Measurements from ENCODE around the gene ADGRG7.

DNA sequence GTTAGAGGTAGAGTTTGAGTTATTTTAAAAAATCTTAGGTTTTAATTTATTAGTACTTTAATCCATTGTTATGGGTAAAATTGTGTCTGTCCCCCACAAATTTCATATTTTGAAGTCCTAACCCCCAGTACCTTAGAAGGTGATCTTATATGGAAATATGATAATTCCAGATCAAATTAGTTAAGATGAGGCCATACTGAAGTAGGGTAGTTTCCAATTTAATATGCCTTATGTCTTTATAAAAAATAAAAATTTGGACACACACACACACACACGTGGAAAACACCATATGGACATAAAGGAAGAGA, 18.6 kb upstream of the ADGRG7 start:
- TF ChIP-seq, protein P1, sequence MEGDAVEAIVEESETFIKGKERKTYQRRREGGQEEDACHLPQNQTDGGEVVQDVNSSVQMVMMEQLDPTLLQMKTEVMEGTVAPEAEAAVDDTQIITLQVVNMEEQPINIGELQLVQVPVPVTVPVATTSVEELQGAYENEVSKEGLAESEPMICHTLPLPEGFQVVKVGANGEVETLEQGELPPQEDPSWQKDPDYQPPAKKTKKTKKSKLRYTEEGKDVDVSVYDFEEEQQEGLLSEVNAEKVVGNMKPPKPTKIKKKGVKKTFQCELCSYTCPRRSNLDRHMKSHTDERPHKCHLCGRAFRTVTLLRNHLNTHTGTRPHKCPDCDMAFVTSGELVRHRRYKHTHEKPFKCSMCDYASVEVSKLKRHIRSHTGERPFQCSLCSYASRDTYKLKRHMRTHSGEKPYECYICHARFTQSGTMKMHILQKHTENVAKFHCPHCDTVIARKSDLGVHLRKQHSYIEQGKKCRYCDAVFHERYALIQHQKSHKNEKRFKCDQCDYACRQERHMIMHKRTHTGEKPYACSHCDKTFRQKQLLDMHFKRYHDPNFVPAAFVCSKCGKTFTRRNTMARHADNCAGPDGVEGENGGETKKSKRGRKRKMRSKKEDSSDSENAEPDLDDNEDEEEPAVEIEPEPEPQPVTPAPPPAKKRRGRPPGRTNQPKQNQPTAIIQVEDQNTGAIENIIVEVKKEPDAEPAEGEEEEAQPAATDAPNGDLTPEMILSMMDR (IDR thresholded peaks at IDR 0.05) = no peak
- TF ChIP-seq EP300 (IDR thresholded peaks at IDR 0.05) = no peak
